ENCODE results near the gene TMEM220.

Gene TMEM220

GRCh38 chr17:10713318-10713717 is 16.5 kb downstream of the TMEM220 start:
- no peak overlapping the region for H3K4me3 ChIP-seq (ENCODE audit: low read depth, low read length)
- TF ChIP-seq CTCF (IDR thresholded peaks at IDR 0.05; ENCODE audit: insufficient read depth, low read length, missing control alignments), result no peak
- POLR2A ChIA-PET, result no interaction called here
- DNase-seq (ENCODE audit: low read depth, low spot score), result no peak
- CTCF ChIA-PET, result no interaction called here

- H3K4me3 ChIP-seq (ENCODE audit: low read depth, low read length), result no peak overlapping the region
- CTCF ChIA-PET, result interaction anchor here (1.5 kb wide), 1 partner anchor 59 kb away, joined by 4 read pairs; no protein-coding TSS in a partner anchor
- no peak for DNase-seq (ENCODE audit: low read depth, low spot score)
- TF ChIP-seq CTCF (IDR thresholded peaks at IDR 0.05; ENCODE audit: insufficient read depth, low read length, missing control alignments), result no peak
- POLR2A ChIA-PET, result no interaction called here
These were observed 24.1 kb downstream of the TMEM220 start for GRCh38 chr17:10705727-10706126.

- no peak for DNase-seq (ENCODE audit: low read depth, low spot score)
- H3K4me3 ChIP-seq (ENCODE audit: low read depth, low read length), result no peak overlapping the region
- ChIA-PET CTCF (interaction anchor here (1.0 to 4.0 kb wide), 4 partner anchors 18 to 56 kb away, joined by 3 to 21 read pairs (median 4); partner anchors contain the start of gene TMEM220), POLR2A (interaction anchor here (1.0 kb wide), 1 partner anchor 12 kb away, joined by 3 read pairs; no protein-coding TSS in a partner anchor)
- TF ChIP-seq CTCF (IDR thresholded peaks at IDR 0.05; ENCODE audit: insufficient read depth, low read length, missing control alignments), result no peak
These were observed 27.2 kb downstream of the TMEM220 start for GRCh38 chr17:10702574-10702973.

- ChIA-PET CTCF (interaction anchor here (0.9 to 4.0 kb wide), 4 partner anchors 12 to 53 kb away, joined by 3 to 21 read pairs (median 6); no protein-coding TSS in a partner anchor), POLR2A (no interaction called here)
- no peak for TF ChIP-seq CTCF (IDR thresholded peaks at IDR 0.05; ENCODE audit: insufficient read depth, low read length, missing control alignments)
- no peak overlapping the region for H3K4me3 ChIP-seq (ENCODE audit: low read depth, low read length)
- no peak for DNase-seq (ENCODE audit: low read depth, low spot score)
These were observed 30.0 kb downstream of the TMEM220 start for GRCh38 chr17:10699856-10700255.

GRCh38 chr17:10698096-10698818 is 31.6 kb downstream of the TMEM220 start:
- no peak for TF ChIP-seq CTCF (IDR thresholded peaks at IDR 0.05; ENCODE audit: insufficient read depth, low read length, missing control alignments)
- peak overlapping the region; percentile 97 for H3K4me3 ChIP-seq (ENCODE audit: low read depth, low read length)
- CTCF ChIA-PET, result interaction anchor here (1.6 to 3.2 kb wide), 2 partner anchors 13 to 68 kb away, joined by 3 to 15 read pairs; no protein-coding TSS in a partner anchor
- POLR2A ChIA-PET, result no interaction called here
- DNase-seq (ENCODE audit: low read depth, low spot score), result no peak

Measured in AG04449 (cell line).